Measurements from ENCODE around the gene TM2D3.
"Not testable (repeated sequence)": the region's sequence is repeated elsewhere in the genome, so short reads cannot be mapped to it uniquely, and the experiment has no call there.

Gene TM2D3

DNA sequence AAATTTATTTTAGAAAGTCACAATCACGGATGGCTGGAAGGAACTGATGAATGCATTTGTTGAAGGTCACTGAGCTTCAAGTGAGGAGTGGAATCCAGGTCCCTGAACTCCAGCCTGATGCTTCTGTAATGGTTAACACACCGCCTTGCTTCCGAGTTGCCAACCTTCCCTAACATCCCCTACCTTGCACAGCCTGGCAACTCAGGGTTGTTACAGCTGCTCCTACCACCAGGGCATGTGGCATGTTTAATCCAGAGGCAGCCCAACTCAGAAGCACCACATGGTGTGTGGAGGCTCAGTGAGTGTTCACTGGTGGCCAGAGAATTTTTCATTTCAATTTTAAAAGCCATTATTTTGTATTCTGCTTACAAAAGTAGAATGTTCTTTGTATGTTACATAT, 4.9 kb downstream of the TM2D3 start:
- DNase-seq (no peak), ATAC-seq (replicated peaks) (no peak)
- Mint-ChIP-seq H3K27me3 (no peaks in the 10 kb centered on the region), H3K27ac (no peak overlapping the region), H3K36me3 (peaks cover 26 to 39% of the 10 kb centered on the region in 2 donors), H3K9me3 (no peaks in the 10 kb centered on the region), H3K4me1 (peaks cover 11 to 22% of the 10 kb centered on the region in 2 donors), H3K4me3 (no peak overlapping the region)

- Mint-ChIP-seq H3K36me3 (peaks cover 30 to 44% of the 10 kb centered on the region in 2 donors), H3K27me3 (no peaks in the 10 kb centered on the region), H3K27ac (no peak overlapping the region), H3K9me3 (no peaks in the 10 kb centered on the region), H3K4me1 (peaks cover 14 to 28% of the 10 kb centered on the region in 2 donors), H3K4me3 (no peak overlapping the region)
- no peak for DNase-seq
- no peak for ATAC-seq (replicated peaks)
These were observed 5.5 kb downstream of the TM2D3 start for GRCh38 chr15:101646672-101647071.

DNA sequence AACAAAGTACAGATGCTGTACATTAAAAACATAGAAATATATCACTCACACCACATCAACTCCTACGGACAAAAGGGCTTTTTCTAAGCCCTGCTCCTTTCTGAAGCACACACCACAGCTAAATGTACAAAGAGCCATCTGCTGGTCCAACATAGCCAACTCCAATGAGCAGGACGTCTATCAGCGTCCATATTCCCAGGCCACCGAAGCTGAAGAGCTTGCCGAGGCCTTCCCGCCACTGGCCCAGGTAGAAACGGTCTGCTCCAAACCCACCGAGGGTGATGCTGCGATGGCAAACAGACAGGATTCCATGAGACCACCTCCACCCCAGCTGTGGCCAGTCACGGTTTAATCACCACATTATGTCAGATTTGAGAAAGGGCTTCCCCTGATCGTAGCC, 9.8 kb downstream of the TM2D3 start:
- H3K4me3 Mint-ChIP-seq, result no peak overlapping the region

GRCh38 chr15:101641894-101642293, 10.3 kb downstream of the TM2D3 start:
- Mint-ChIP-seq H3K9me3 (no peaks in the 10 kb centered on the region), H3K4me1 (peaks cover 10 to 20% of the 10 kb centered on the region in 2 donors), H3K27ac (no peak overlapping the region), H3K36me3 (peaks cover 34 to 50% of the 10 kb centered on the region in 2 donors), H3K27me3 (no peaks in the 10 kb centered on the region), H3K4me3 (no peak overlapping the region)
- peak; percentile 36 to 42 for ATAC-seq (replicated peaks)
- DNase-seq, result no peak

More for the DNA sequence above, 9.8 kb downstream of the TM2D3 start:
- H3K36me3 Mint-ChIP-seq, result peaks cover 34 to 47% of the 10 kb centered on the region in 2 donors
- no peak for ATAC-seq (replicated peaks)
- H3K27me3 Mint-ChIP-seq, result no peaks in the 10 kb centered on the region
- no peak for DNase-seq
- no peaks in the 10 kb centered on the region for H3K9me3 Mint-ChIP-seq
- H3K27ac Mint-ChIP-seq, result peak overlapping the region; percentile 22
- H3K4me1 Mint-ChIP-seq, result peaks cover 10 to 20% of the 10 kb centered on the region in 2 donors

DNA sequence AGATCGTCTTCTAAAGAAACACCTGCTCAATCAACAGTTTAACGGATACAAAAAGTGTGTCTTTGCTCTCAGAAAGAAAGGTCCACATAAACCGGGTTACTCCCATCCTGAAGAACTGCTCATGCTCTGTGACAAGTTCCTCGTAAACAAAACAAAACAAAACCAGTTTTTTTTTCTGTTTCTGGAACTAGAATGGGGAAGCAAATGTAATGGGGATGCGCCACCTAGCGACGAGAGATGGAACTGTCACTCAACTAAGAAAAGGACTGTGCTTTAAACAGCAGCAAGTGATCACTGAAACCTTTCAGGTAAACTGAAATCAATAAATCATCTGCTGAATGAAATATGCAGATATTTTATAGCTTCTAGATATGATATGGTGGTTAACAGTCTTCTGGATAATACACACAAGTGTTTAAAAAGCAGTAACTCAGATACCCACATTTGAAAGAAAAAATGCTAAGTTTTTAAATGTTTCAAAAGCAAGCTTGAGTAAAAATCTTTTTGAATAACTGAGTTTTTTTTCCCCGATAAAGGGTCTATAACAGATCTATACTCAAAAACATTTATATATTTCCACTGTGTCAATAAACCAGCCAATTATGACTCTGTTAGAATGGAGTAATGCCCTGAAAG, 10.9 kb downstream of the TM2D3 start:
- no peak overlapping the region for H3K4me3 Mint-ChIP-seq
- no peaks in the 10 kb centered on the region for H3K9me3 Mint-ChIP-seq
- no peak overlapping the region for H3K27ac Mint-ChIP-seq
- peaks cover 34 to 51% of the 10 kb centered on the region in 2 donors for H3K36me3 Mint-ChIP-seq
- ATAC-seq (replicated peaks), result peak; percentile 63 to 64
- DNase-seq, result peak; percentile 42
- peaks cover 10 to 20% of the 10 kb centered on the region in 2 donors for H3K4me1 Mint-ChIP-seq
- no peaks in the 10 kb centered on the region for H3K27me3 Mint-ChIP-seq

- Mint-ChIP-seq H3K9me3 (no peaks in the 10 kb centered on the region), H3K27ac (no peak overlapping the region), H3K27me3 (no peaks in the 10 kb centered on the region), H3K4me3 (no peak overlapping the region), H3K36me3 (peaks cover 26 to 38% of the 10 kb centered on the region in 2 donors), H3K4me1 (peaks cover 10 to 20% of the 10 kb centered on the region in 2 donors)
- ATAC-seq (replicated peaks) (no peak), DNase-seq (no peak)
These were observed 12.5 kb downstream of the TM2D3 start for GRCh38 chr15:101639667-101640066.

DNA sequence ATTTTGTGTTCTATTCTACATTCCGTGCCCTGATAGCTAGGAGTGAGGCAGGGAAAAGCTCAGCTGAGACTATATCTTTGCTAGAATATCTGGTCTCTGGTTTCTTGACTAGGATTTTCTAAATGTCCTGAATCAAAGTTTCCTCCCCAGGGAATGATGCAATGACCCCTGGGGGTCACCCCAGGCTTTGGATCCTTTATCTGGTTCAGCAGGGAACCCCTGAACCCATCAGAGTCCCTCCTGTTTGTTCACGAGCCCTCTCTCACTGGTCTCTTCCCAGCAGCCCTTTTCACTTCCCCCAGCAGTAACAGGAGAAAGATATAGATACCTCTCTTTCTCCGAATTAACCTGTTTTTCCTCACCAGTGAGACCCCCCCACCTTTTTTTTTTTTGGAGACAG, 14.3 kb downstream of the TM2D3 start:
- DNase-seq (no peak), ATAC-seq (replicated peaks) (no peak)
- Mint-ChIP-seq H3K36me3 (peaks cover 22 to 31% of the 10 kb centered on the region in 2 donors), H3K27ac (no peak overlapping the region), H3K27me3 (no peaks in the 10 kb centered on the region), H3K4me1 (peaks cover 10 to 20% of the 10 kb centered on the region in 2 donors), H3K9me3 (no peaks in the 10 kb centered on the region), H3K4me3 (no peak overlapping the region)

DNA sequence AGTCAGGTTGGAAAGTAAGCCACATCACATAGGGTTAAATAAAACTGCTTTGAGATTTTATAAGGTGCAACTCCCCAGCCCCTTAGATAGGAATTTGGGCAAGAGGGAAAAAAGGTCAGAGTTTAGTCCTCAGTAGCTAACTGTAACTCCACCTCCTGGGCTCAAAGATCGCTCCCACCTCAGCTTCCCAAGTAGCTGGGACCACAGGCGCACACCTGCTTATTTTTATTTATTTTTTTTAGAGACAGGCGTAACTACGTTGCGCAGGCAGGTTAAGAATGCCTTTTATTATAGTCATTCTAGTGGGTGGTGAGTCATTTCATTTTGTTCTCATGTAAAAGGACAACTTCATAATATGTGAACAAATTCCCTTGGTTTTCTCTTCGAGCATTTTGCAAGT, 14.7 kb downstream of the TM2D3 start:
- H3K9me3 Mint-ChIP-seq, result no peaks in the 10 kb centered on the region
- H3K27me3 Mint-ChIP-seq, result no peaks in the 10 kb centered on the region
- ATAC-seq (replicated peaks) (no peak), DNase-seq (no peak)
- peaks cover 19 to 32% of the 10 kb centered on the region in 2 donors for H3K36me3 Mint-ChIP-seq
- H3K4me3 Mint-ChIP-seq, result no peak overlapping the region
- peaks cover 9 to 18% of the 10 kb centered on the region in 2 donors for H3K4me1 Mint-ChIP-seq
- no peak overlapping the region for H3K27ac Mint-ChIP-seq

DNA sequence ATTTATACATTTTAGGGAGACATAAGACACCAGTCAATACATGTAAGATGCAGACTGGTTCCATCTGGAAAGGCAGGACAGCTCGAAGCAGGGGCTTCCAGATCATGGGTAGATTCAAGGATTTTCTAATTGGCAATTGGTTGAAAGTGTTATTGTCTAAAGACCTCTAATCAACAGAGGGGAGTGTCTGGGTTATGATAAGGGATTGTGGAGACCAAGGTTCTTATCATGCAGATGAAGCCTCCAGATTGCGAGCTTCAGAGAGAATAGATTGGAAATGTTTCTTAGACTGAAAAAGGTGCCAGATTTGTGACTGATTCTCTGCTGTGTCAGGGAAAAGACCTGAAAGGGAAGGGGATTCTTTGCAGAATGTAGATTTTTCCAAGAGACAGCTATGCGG, 15.1 kb downstream of the TM2D3 start:
- H3K27me3 Mint-ChIP-seq, result no peaks in the 10 kb centered on the region
- no peak overlapping the region for H3K4me3 Mint-ChIP-seq
- peaks cover 6 to 13% of the 10 kb centered on the region in 2 donors for H3K4me1 Mint-ChIP-seq
- DNase-seq, result no peak
- ATAC-seq (replicated peaks), result no peak
- peaks cover 15 to 28% of the 10 kb centered on the region in 2 donors for H3K36me3 Mint-ChIP-seq
- no peak overlapping the region for H3K27ac Mint-ChIP-seq
- no peaks in the 10 kb centered on the region for H3K9me3 Mint-ChIP-seq

- Mint-ChIP-seq H3K4me3 (no peak overlapping the region), H3K36me3 (peaks cover 13 to 24% of the 10 kb centered on the region in 2 donors), H3K27me3 (no peaks in the 10 kb centered on the region), H3K4me1 (peaks cover 3 to 4% of the 10 kb centered on the region in 2 donors), H3K9me3 (no peaks in the 10 kb centered on the region), H3K27ac (no peak overlapping the region)
- no peak for DNase-seq
- ATAC-seq (replicated peaks), result no peak
These were observed 16.0 kb downstream of the TM2D3 start for GRCh38 chr15:101635944-101636727.

- ATAC-seq (replicated peaks), result no peak
- H3K27me3 Mint-ChIP-seq, result no peaks in the 10 kb centered on the region
- H3K36me3 Mint-ChIP-seq, result peaks cover 6 to 13% of the 10 kb centered on the region in 2 donors
- H3K9me3 Mint-ChIP-seq, result no peaks in the 10 kb centered on the region
- H3K4me1 Mint-ChIP-seq, result no peaks in the 10 kb centered on the region
- no peak overlapping the region for H3K4me3 Mint-ChIP-seq
- DNase-seq, result no peak
- no peak overlapping the region for H3K27ac Mint-ChIP-seq
These were observed 18.8 kb downstream of the TM2D3 start for GRCh38 chr15:101633356-101633755.

DNA sequence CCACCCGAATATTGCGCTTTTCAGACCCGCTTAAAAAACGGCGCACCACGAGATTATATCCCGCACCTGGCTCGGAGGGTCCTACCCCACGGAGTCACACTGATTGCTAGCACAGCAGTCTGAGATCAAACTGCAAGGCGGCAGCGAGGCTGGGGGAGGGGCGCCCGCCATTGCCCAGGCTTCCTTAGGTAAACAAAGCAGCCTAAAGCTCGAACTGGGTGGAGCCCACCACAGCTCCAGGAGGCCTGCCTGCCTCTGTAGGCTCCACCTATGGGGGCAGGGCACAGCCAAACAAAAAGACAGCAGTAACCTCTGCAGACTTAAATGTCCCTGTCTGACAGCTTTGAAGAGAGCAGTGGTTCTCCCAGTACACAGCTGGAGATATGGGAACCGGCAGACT, 25.5 kb downstream of the TM2D3 start:
- H3K4me1 Mint-ChIP-seq, result peaks cover 13 to 34% of the 10 kb centered on the region in 2 donors
- not testable (repeated sequence) for H3K4me3 Mint-ChIP-seq; DNase-seq; H3K27ac Mint-ChIP-seq; H3K27me3 Mint-ChIP-seq; ATAC-seq (replicated peaks)
- peaks cover 10 to 16% of the 10 kb centered on the region in 2 donors for H3K9me3 Mint-ChIP-seq
- H3K36me3 Mint-ChIP-seq, result peaks cover 43 to 44% of the 10 kb centered on the region in 2 donors

DNA sequence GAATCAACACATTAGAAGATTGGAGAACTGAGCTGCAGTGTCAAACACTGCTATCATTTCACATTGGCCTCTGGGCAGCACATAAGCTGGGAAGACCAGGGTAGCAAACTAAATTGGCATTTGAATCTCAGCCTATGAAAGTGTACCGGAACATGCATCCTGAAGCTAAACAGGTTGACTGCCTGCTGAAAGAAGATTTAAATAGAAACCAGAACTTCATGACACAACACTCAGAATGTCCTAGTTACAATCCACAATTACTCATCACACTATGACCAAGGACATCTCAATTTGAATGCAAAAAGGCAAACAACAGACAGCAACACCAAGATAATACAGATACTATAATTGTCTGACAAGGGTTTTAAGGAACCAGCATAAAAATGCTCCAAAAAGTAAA, 26.2 kb downstream of the TM2D3 start:
- H3K9me3 Mint-ChIP-seq, result peaks cover 10 to 16% of the 10 kb centered on the region in 2 donors
- DNase-seq (no peak), ATAC-seq (replicated peaks) (no peak)
- H3K27me3 Mint-ChIP-seq, result no peaks in the 10 kb centered on the region
- H3K4me3 Mint-ChIP-seq, result no peak overlapping the region
- H3K36me3 Mint-ChIP-seq, result peaks cover 46 to 49% of the 10 kb centered on the region in 2 donors
- no peak overlapping the region for H3K27ac Mint-ChIP-seq
- H3K4me1 Mint-ChIP-seq, result peaks cover 15 to 37% of the 10 kb centered on the region in 2 donors

DNA sequence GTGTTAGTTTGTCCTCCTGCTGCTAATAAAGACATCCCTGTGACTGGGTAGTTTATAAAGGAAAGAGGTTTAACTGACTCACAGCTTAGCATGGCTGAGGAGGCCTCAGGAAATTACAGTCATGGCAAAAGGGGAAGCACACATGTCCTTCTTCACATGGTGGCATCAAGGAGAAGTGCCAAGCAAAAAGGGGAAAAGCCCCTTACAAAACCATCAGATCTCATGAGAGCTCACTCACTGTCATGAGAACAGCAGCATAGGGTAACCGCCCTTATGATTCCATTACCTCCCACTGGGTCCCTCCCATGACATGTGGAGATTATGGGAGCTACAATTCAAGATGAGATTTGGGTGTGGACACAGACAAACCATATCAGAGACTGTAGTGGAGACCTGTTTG, 27.0 kb downstream of the TM2D3 start:
- H3K27ac Mint-ChIP-seq, result no peak overlapping the region
- peaks cover 10 to 16% of the 10 kb centered on the region in 2 donors for H3K9me3 Mint-ChIP-seq
- H3K4me1 Mint-ChIP-seq, result peaks cover 22 to 45% of the 10 kb centered on the region in 2 donors
- H3K36me3 Mint-ChIP-seq, result peaks cover 52 to 57% of the 10 kb centered on the region in 2 donors
- DNase-seq (no peak), ATAC-seq (replicated peaks) (no peak)
- H3K4me3 Mint-ChIP-seq, result no peak overlapping the region
- H3K27me3 Mint-ChIP-seq, result no peaks in the 10 kb centered on the region

Measured in stimulated activated naive B cell treated with anti-CD40 and anti-IgM and Interleukin-4, amounts not matched to agents 10 μg/mL and 1 μg/mL and 100 μg/mL, for 72 hours (primary cell).